ENCODE results near the gene PLXNA4. TPM values are rescaled to one million over a fixed set of nuclear protein-coding genes. Genes with fewer than 3 reads are reported as not detected.

The PLXNA4 gene
- total RNA-seq, 1 donor from 2014 or later: 3.3 TPM

- no peak overlapping the region for H3K9ac ChIP-seq (ENCODE audit: low read length)
- peaks cover 43% of the 10 kb centered on the region for H3K27me3 Mint-ChIP-seq (ENCODE audit: low read depth, unreplicated experiment)
- H2AFZ ChIP-seq (ENCODE audit: low read depth, low read length): no peak overlapping the region
- no peaks in the 10 kb centered on the region for H3K9me3 Mint-ChIP-seq (ENCODE audit: unreplicated experiment)
- DNase-seq (ENCODE audit: low read depth): no peak
- no peak overlapping the region for H3K4me2 ChIP-seq (ENCODE audit: low read length)
- no peak overlapping the region for H3K27ac Mint-ChIP-seq (ENCODE audit: unreplicated experiment)
- no peaks in the 10 kb centered on the region for H3K9me3 ChIP-seq (ENCODE audit: insufficient read depth, low read depth, low read length)
- peaks cover 3% of the 10 kb centered on the region for H3K4me1 Mint-ChIP-seq (ENCODE audit: low read depth, unreplicated experiment)
- no peaks in the 10 kb centered on the region for H3K36me3 ChIP-seq (ENCODE audit: insufficient read depth, low read length)
- H3K4me1 ChIP-seq (ENCODE audit: insufficient read depth, low read length): peaks cover 9% of the 10 kb centered on the region
- H3K36me3 Mint-ChIP-seq (ENCODE audit: low read depth, unreplicated experiment): peaks cover 2% of the 10 kb centered on the region
- no peaks in the 10 kb centered on the region for H4K20me1 ChIP-seq (ENCODE audit: insufficient read depth, low read length)
- FAIRE-seq: no peak
- TF ChIP-seq EZH2 (IDR thresholded peaks at IDR 0.05; ENCODE audit: insufficient read depth, low read length) (no peak), CTCF (IDR thresholded peaks at IDR 0.05; ENCODE audit: insufficient read depth, low read depth, low read length) (no peak)
- H3K27ac ChIP-seq (ENCODE audit: low read depth, low read length): no peak overlapping the region
- H3K4me3 Mint-ChIP-seq (ENCODE audit: unreplicated experiment): no peak overlapping the region
- no peaks in the 10 kb centered on the region for H3K79me2 ChIP-seq (ENCODE audit: insufficient read depth, low read length)
- no peak overlapping the region for H3K4me3 ChIP-seq (ENCODE audit: insufficient read depth, low read depth, low read length)
- no peaks in the 10 kb centered on the region for H3K27me3 ChIP-seq (ENCODE audit: insufficient read depth, low read length)
These were observed 256.8 kb downstream of the PLXNA4 start for GRCh38 chr7:132319481-132319880.

GRCh38 chr7:132318352-132319318 is 257.6 kb downstream of the PLXNA4 start:
- peak overlapping the region; percentile 77 for H2AFZ ChIP-seq (ENCODE audit: low read depth, low read length)
- no peaks in the 10 kb centered on the region for H3K9me3 Mint-ChIP-seq (ENCODE audit: unreplicated experiment)

More at GRCh38 chr7:132318352-132319318, 257.6 kb downstream of the PLXNA4 start:
- Histone ChIP-seq H3K4me3 (ENCODE audit: insufficient read depth, low read depth, low read length) (no peak overlapping the region), H3K27ac (ENCODE audit: low read depth, low read length) (no peak overlapping the region), H4K20me1 (ENCODE audit: insufficient read depth, low read length) (no peaks in the 10 kb centered on the region), H3K9ac (ENCODE audit: low read length) (no peak overlapping the region), H3K9me3 (ENCODE audit: insufficient read depth, low read depth, low read length) (no peaks in the 10 kb centered on the region), H3K4me2 (ENCODE audit: low read length) (peak overlapping the region; percentile 75), H3K27me3 (ENCODE audit: insufficient read depth, low read length) (no peaks in the 10 kb centered on the region), H3K36me3 (ENCODE audit: insufficient read depth, low read length) (no peaks in the 10 kb centered on the region), H3K4me1 (ENCODE audit: insufficient read depth, low read length) (peaks cover 9% of the 10 kb centered on the region), H3K79me2 (ENCODE audit: insufficient read depth, low read length) (no peaks in the 10 kb centered on the region)
- TF ChIP-seq EZH2 (IDR thresholded peaks at IDR 0.05; ENCODE audit: insufficient read depth, low read length) (no peak), CTCF (IDR thresholded peaks at IDR 0.05; ENCODE audit: insufficient read depth, low read depth, low read length) (peak; percentile 86)
- DNase-seq (ENCODE audit: low read depth): peak; percentile 65
- H3K36me3 Mint-ChIP-seq (ENCODE audit: low read depth, unreplicated experiment): peaks cover 2% of the 10 kb centered on the region
- FAIRE-seq: peak; percentile 72
- no peak overlapping the region for H3K27ac Mint-ChIP-seq (ENCODE audit: unreplicated experiment)
- H3K4me1 Mint-ChIP-seq (ENCODE audit: low read depth, unreplicated experiment): peaks cover 3% of the 10 kb centered on the region
- peak overlapping the region; percentile 69 for H3K4me3 Mint-ChIP-seq (ENCODE audit: unreplicated experiment)
- H3K27me3 Mint-ChIP-seq (ENCODE audit: low read depth, unreplicated experiment): peaks cover 36% of the 10 kb centered on the region

All from astrocyte (in vitro differentiated cells and primary cell).